ENCODE data around the gene TLCD2.
"Not testable (repeated sequence)": the region's sequence is repeated elsewhere in the genome, so short reads cannot be mapped to it uniquely, and the experiment has no call there.

The TLCD2 gene

DNA sequence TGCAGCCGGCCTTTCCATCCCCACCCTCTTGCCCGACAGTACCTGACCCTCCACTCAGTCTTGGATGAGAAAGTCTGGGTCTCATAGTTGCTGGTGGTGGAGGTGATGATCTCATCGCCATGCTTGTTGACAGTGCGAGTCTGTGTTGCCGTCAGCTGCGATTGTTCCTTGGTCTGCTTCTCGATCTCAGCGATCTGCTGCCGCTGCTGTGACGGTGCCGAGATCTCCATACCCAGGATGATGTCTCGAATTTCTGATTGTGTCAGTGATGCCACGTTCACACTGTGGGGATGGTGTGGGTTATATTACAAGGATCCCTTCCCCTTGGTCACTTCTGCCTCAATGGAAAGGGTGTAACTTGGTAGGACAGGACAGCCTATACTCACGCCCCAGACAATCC lies 56.4 kb downstream of the TLCD2 start:
- intact Hi-C loops (cut with DNase I) = no loop called here

DNA sequence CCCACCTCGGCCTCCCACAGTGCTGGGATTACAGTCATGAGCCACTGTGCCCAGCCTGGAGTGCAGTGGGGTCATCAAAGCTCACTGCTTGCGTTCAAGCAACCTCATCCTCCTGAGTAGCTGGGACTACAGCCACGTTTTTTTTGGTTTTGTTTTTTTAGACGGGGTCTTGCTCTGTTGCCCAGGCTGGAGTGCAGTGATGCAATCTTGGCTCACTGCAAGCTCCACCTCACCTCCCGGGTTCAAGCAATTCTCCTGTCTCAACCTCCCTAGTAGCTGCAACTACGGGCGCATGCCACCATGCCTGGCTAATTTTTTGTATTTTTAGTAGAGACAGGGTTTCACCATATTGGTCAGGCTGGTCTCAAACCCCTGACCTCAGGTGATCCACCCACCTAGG lies 57.4 kb downstream of the TLCD2 start:
- DNase-seq; intact Hi-C loops (cut with DNase I): not testable (repeated sequence)

More for the DNA sequence above, 56.4 kb downstream of the TLCD2 start:
- DNase-seq = no peak
